NCI-H748 treated with DMSO at 0.1 percent for 48 hours (cell line): ENCODE measurements around the gene QSOX1.
"Not testable (repeated sequence)": the region's sequence is repeated elsewhere in the genome, so short reads cannot be mapped to it uniquely, and the experiment has no call there.

Experiments used
- DNase-seq: peaks from one replicate; lab custom pipeline; 2025; lab: John Stamatoyannopoulos, UW

QSOX1 gene, protein sequence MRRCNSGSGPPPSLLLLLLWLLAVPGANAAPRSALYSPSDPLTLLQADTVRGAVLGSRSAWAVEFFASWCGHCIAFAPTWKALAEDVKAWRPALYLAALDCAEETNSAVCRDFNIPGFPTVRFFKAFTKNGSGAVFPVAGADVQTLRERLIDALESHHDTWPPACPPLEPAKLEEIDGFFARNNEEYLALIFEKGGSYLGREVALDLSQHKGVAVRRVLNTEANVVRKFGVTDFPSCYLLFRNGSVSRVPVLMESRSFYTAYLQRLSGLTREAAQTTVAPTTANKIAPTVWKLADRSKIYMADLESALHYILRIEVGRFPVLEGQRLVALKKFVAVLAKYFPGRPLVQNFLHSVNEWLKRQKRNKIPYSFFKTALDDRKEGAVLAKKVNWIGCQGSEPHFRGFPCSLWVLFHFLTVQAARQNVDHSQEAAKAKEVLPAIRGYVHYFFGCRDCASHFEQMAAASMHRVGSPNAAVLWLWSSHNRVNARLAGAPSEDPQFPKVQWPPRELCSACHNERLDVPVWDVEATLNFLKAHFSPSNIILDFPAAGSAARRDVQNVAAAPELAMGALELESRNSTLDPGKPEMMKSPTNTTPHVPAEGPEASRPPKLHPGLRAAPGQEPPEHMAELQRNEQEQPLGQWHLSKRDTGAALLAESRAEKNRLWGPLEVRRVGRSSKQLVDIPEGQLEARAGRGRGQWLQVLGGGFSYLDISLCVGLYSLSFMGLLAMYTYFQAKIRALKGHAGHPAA

DNA sequence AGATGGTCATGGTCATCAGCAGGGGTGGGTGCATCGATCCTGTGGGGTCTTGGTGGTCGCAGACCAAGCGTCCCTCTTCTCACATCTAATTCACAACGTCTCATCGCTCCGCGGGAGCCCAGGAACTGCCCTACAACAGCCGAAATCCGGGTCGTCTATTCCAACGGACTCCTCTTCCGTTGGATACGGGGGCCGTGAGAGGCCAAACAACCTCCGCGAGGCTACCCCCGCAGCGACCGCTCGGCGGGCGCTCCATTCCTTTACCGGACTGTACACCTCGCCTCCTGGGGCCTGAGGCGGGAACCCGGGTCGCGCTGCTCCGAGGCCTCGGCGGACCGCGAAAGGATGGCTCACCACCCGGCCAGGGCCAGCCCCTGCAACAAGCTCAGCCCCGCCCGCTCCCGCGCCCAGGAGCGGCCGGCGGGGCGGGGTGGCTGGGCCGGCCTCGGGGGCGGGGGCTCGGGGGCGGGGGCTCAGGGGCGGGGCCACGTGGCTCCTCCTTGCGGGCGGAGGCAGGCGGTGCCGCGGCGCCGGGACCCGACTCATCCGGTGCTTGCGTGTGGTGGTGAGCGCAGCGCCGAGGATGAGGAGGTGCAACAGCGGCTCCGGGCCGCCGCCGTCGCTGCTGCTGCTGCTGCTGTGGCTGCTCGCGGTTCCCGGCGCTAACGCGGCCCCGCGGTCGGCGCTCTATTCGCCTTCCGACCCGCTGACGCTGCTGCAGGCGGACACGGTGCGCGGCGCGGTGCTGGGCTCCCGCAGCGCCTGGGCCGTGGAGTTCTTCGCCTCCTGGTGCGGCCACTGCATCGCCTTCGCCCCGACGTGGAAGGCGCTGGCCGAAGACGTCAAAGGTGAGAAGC lies at the start of gene QSOX1:
TSS of gene QSOX1 (plus strand) at position 545 of the 857 bp plus-strand sequence. CDS start at position 584, 39 bp downstream.
- DNase-seq, result peak; percentile 25

DNA sequence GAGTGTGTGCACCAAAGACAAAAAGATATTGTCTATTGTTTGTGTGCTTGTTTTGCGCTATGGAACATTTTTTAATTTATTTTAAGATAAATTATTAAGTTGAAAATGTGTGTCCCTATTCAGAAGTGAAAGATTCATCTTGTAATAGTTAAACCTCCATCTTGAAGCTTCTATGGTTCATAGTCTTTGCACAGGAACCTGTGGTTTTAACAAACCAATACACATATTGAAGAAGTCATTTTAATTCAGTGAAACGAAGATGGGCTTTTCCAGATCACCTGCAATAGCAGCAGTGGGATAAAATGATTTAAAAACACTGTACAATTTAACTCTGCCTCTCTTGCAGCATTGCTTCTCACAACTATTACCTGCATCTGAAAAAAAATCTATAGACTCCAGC lies 42.6 kb upstream of the QSOX1 start:
- no peak for DNase-seq

DNA sequence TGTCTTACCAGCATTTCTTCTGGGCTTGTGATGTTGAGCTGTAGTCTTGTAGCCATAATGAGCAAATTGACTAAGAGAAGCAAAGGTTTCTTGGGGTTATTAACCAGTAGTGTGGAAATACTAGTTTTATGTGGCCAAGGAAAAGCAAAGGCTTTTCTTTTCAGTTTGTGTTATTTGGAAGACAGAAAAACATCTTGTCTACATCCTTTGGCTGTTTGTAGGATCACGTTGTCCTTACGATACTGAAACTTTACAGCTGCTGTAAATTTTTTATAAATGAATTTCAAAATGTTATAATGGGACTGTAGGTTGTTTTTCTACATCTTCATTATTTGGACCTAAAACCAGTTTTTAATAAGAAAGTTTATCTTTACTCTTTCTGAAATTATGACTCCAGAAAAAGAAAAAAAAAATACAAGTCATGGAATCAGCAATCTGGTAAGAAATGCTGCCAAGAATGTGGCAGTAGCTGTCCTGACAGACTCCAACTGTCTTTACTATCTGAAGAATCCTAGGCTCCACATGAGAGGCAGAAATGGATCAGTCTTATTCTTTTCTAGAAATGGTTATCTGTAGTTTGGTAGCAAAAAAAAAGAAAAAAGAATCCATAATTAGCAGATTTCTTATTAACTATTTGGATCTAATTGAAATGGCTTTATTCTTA lies 41.6 kb upstream of the QSOX1 start:
- no peak for DNase-seq

DNA sequence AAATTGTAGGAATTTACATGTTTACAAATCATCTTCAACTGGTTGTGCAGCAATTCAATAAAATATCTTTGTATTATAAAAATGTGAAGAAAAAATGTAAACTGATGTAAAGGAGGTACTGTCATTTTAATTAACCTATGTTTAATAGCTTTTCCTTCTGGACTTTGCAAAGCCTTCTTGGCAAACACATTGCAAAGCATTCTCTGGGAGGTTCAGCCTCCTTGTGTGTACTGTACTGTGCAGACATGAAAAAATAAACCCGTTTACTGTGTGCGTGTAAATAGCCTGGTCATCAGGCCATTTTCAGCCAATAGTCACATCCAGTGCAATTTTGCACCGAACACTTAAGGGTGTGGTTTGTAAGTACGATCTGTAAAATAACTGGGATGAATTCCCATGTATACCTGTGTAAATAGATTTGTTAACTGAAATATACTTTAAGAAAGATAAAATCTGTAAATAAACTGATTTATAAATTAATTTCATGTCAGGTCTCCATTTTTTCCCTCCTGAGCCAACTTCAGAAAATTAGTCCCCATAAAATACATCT lies 40.2 kb upstream of the QSOX1 start:
- DNase-seq, result no peak

DNA sequence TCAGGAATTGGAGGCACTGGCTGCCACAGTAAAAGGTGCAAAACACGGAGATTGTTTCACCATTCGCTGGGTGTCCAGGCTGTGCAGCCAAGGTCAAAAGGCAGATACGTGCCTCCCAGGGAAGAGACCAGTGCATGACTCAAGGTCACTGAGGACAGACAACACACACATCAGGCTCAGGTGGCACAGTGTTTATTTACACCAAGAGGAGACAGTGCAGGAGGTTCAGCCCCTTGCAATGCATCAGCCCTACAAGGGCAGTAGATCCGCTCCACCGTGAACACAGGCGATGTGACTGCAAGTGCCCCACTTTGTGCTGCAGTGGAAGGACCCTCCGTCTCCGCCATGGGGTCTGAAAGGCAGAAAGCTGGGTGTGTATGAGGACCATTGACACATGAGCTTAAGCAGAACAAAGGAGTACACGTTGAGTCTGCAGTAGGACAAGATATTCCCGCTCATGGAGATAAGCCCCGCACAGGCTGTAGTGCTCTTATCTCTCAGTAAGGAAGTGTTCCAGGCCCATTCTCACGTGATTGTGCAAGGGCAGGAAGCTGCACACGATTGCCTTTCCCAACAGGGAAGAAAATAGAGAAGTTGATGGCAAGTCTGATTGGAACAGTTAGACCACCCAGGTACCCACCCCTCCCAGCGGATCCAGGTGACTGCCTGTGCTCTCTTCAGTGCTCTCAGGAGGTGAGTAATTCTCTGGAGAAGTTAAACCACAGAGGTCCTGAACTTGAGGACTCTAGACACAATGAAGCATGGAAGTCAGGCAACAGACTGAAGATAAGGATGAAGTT lies 37.5 kb upstream of the QSOX1 start:
- no peak for DNase-seq

DNA sequence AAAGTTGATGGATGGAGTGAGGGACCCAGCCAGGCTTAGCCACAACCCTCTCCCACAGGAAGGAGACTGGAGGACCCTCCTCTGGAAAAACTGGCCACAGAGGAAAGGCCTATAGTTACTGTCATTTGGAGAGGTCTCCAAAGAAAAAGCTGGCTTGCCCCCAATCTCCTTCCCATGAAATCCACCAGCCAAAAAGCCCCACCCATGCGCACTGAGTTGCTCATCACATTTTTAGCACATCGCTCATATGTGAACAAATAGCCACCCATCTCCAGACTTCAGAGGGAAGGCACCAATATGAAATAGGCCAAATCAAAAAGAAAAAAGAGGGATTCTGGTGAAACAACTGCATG lies 36.9 kb upstream of the QSOX1 start:
- DNase-seq, result no peak

DNA sequence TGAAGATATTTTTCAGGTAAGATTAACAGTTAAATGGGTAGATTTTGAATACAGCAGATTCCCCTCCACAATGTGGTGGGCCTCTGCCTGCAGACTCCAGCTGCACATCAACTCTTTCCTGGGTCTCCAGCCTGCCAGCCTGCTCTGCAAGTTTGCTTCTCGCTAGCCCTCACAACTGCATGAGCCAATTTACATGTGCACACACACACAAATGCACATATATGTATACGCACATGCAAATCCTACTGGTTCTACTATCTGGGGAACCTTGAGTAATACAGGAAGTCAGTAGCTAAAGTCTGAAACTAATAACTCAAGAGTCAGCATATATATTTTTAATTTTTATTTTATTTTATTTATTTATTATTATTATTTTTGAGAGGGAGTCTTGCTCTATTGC lies 34.8 kb upstream of the QSOX1 start:
- DNase-seq, result no peak

DNA sequence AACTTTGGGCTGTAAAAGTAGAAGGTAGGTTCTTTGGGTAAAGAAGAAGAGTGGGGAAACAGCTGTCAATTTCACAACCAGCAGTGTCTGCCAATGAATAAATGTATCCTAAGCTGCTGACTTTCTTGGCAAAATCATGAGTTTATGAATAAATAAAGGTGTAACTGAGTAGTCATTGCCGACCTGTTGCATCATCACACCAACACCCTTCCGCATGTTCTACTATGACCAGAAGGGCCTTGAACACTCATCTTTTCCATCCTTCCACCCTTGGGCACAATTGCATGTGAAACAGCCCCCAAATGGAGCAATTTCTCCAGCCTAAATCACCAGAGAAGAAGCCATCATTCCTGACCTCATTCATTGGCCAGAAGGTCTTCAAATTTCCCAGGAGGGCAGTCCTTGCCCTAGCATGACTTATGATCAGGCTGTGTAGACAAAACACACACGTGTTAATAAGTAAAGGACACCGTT lies 31.2 kb upstream of the QSOX1 start:
- DNase-seq, result no peak

DNA sequence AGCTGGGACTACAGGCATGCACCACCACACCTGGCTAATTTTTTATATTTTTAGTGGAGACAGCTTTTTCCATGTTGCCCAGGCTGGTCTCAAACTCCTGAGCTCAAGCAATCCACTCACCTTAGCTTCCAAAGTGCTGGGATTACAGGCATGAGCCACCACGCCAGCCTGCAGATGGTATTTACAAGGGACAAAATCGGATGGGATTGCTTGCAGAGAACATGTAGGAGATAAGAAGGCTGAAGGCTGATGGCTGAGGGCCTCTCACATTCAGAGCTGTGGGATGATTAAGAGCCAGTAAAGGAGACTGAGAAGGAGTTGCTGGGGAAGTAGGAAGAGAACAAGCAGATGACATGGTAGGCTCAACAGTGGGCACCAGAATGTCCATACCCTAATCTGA lies 24.0 kb upstream of the QSOX1 start:
- DNase-seq, result no peak

DNA sequence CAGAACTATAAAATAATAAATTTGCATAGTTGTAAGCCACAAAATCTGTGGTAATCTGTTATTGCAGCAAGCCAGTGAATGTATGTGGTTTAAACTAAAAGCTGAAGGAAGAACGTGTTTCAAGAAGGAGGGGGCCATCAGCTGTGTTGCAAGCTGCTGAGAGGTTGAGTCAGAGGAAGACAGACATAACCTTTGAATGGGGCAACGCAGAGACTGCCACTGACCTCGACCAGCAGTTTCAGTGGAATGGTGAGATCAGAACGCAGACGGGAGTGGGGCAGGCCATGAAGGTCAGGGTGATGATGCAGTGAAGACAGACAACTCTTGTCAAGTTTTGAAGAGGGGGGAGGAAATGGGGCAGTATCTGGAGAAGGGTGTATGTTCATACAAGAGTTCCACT lies 23.2 kb upstream of the QSOX1 start:
- no peak for DNase-seq

DNA sequence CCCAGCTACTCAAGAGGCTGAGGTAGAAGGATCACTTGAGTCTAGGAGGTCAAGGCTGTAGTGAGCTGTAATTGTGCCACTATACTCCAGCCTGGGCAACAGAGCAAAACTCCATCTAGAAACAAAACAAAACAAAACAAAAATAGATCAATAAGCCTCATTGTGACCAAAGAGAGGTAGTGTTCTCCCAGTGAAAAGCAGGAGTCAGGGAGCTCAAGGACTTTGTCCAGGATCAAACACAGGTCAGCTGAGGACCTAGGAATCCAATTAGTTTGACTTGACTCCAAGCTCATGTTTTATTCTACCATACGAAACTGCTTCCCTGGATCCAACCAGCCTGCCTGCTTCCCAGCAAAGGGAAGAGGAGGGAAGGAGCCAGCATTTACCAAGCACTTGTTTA lies 21.5 kb upstream of the QSOX1 start:
- DNase-seq, result no peak

DNA sequence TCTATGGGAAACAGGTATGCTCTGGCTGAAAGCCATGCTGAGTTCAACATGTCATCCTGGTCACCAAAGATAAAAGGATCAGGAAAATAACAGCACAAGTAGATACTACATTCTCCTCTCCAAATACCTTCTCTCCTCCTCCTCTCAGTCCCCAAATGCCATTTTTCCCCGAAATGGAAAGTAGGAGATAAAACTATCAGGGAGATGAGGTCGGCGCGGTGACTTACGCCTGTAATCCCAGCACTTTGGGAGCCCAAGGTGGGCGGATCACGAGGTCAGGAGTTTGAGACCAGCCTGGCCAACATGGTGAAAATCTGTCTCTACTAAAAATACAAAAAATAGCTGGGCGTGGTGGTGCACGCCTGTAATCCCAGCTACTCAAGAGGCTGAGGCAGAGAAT lies 21.0 kb upstream of the QSOX1 start:
- DNase-seq, result not testable (repeated sequence)

DNA sequence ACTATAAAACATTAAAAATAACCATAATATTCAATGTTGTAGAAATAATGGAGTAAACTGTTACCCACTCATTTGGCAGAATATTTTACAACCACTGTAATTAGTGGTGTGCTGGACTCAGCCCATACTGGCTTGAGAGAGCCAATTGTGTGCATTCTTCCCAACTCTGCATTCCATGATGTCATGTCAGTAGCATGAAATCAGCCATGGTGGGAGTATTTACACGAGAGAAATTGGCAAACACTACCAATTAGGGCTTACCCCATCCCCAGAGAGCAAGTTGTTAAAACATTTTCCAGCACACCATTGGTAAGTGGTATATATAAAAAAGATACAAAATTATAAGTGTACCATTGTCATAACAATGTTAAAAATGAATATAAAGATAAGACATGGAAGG lies 19.1 kb upstream of the QSOX1 start:
- DNase-seq, result no peak

DNA sequence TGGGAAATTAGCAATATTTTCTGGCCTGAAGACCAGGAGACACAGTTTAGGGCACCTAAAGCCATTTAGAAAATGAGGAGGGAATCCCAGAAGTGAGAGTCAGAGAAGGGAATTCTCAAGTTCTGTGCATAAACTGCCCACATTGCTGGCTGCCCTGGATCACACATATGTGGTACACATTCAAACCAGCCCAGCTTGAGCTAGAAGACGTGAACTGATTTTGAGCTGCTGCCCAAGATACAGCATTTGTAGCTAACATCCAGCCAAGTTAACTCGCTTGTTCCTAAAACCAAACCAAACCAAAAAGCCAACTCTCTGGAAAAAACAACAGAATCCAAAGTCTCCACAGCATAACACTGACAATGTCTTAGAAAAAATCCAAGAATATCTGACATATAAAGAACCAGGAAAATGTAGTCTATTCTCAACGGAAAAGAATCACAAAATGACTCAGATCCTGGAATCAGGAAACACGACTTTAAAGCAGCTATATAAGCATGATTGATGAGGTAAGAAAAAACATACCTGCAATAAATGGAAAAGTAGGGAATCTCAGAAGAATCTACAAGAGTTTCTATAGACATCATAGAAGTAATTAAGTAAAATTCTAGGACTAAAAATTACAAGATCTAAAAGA lies 18.2 kb upstream of the QSOX1 start:
- no peak for DNase-seq

DNA sequence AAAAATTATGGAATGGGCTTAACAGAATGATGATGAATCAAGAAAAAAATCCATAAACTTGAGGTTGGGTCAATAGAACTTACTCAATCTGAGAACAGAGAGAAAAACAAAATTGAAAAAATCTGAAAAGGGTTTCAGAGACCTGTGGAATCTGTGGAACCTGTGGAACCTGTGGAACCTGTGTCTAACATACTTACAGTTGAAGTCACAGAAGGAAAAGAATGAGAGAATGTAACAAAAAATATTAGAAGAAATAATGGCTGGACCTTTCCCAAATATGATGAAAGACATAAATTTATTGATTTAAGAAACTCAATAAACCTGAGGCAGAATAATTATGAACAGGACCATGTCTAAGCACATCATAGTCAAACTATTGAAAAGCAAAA lies 17.7 kb upstream of the QSOX1 start:
- no peak for DNase-seq

DNA sequence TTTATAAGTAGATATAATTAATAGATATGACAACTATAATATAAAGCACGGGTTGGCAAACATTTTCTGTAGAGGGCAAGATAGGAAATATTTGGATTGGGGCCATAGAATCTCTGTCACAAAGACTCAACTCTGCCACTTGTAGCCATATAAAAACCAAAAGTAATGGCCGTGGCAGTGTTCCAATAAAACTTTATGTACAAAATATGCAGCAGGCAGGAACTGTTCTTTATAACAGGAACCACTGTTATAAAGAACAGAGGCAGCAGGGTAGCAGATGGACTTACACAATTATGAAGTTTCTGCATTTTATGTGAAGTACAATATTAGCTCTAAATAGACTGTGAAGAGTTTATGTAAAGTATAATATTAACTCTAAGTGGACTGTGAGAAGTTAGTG lies 16.9 kb upstream of the QSOX1 start:
- DNase-seq, result no peak

DNA sequence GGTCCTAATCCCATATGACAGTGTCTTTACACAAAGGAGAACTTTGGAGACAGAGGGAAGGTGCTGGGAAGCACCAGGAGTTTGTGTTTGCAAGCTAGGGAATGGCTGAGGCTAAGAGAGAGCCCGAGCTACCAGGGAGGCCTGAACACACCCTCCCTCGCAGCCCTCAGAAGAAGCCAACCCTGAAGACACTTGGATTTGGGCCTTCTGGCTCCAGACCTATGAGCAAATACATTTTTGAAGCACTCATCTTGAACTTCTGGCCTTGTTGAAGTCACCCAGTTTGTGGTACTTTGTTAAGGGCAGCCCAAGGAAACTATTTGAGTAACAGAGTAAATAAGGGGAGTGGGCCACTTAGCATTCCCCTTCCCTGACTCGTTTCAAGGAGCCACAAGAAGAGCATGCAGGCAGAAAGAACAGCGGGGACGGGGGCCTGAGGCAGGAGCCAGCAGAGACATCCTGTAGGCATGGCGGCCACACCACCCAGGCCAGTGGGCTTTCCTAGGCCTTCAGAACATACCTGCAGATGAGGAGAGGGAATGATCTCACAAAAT lies 13.2 kb upstream of the QSOX1 start:
- DNase-seq, result no peak

DNA sequence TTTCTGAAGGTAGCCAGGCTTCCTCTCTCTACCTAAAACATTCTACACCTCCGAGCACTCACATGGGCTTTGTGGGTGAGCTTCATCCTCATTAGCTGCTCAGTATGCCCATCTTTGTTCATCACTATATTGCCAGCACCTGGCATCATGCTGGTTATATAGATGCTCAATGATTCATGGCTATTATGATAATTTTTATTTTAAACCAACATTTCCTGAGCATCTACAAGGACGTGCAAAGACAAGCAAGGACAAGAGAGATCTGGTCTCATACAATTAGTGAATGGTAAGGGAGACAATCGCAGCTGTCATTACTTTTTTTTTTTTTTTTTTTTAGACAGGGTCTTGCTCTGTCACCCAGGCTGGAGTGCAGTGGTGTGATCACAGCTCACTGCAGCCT lies 11.3 kb upstream of the QSOX1 start:
- DNase-seq, result no peak

DNA sequence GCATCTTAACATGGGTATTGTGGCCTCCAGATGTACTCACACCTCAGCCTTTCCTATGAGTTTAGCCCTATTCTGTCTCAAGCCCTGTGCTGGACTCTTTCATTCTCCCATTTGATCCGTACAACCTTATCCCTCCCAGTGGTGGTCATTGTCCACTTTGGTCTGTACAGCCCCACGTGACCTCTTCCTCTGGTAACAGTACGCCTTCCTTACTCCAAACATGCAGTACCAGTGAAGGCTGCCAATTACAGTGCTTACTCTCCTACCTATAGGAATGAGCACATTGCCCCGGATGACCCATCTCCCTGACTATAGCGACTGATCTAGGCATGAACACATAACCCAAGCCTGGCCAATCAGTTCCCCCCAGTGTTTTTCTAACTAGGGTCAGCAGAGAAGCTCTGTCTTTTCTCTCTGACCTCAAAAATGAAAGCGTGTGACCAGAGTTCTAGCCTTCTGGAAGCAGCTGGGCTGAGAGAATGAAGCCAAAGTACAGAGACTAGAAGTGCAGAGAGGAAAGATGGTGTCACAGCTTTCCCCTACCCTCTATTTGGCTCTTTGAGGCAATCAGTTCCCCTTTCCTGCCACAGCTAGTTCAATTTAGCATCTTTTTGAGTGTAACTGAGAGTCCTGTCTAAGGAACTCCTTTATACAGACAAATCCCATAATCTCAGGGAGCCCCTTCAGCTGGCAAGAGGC lies 9.9 kb upstream of the QSOX1 start:
- no peak for DNase-seq
